DOHH2 (cell line): ENCODE data around the gene DNAJC27.

ENCODE experiments used
- H3F3A ChIP-seq: fragments of 200-600 bp; sonication (generic), shearing (Covaris generic); 2 replicates; pipeline ENCODE4 v1.6.0; 2016; ENCODE audit warnings: antibody characterized with exemption, mild to moderate bottlenecking; ENCODE audit not compliant: control insufficient read depth, insufficient read depth
- H3K27ac ChIP-seq: fragments of 200-600 bp; sonication (generic); 2 replicates; pipeline ENCODE4 v1.5.1; 2014; ENCODE audit warnings: low read depth, mild to moderate bottlenecking, low read length, moderate library complexity
- H3K27me3 ChIP-seq: fragments of 200-600 bp; sonication (generic); 2 replicates; pipeline ENCODE4 v1.6.1; 2014; ENCODE audit warnings: mild to moderate bottlenecking, low read length, mixed read lengths; ENCODE audit not compliant: control insufficient read depth
- H3K36me3 ChIP-seq: fragments of 200-600 bp; sonication (generic); 2 replicates; pipeline ENCODE4 v1.6.1; 2014; ENCODE audit warnings: mild to moderate bottlenecking, low read length, moderate library complexity, mixed read lengths; ENCODE audit not compliant: control insufficient read depth
- H3K4me1 ChIP-seq: fragments of 200-600 bp; sonication (generic); 2 replicates; pipeline ENCODE4 v1.6.1; 2014; ENCODE audit warnings: mild to moderate bottlenecking, low read length, mixed read lengths; ENCODE audit not compliant: control insufficient read depth
- H3K4me2 ChIP-seq: fragments of 200-600 bp; sonication (generic); 2 replicates; pipeline ENCODE4 v1.6.0; 2014; ENCODE audit warnings: mild to moderate bottlenecking, low read length, moderate library complexity
- H3K4me3 ChIP-seq: fragments of 200-600 bp; sonication (generic); 2 replicates; pipeline ENCODE4 v1.5.1; 2014; ENCODE audit warnings: mild to moderate bottlenecking, low read length, mixed read lengths
- H3K79me2 ChIP-seq: fragments of 200-600 bp; sonication (generic); 2 replicates; pipeline ENCODE4 v1.6.1; 2014; ENCODE audit warnings: mild to moderate bottlenecking, low read length, mixed read lengths; ENCODE audit not compliant: control insufficient read depth
- H3K9me2 ChIP-seq: fragments of 200-600 bp; sonication (generic); replicated peaks from 2 replicates; pipeline ENCODE4 v1.6.1; 2014; ENCODE audit warnings: mild to moderate bottlenecking, low read length, mixed read lengths; ENCODE audit not compliant: control insufficient read depth
- H3K9me3 ChIP-seq: fragments of 200-600 bp; sonication (generic); 2 replicates; pipeline ENCODE4 v1.6.1; 2014; ENCODE audit warnings: antibody characterized with exemption, low read length, mixed read lengths; ENCODE audit not compliant: control insufficient read depth, insufficient read depth
- H4K20me1 ChIP-seq: fragments of 200-600 bp; sonication (generic); 2 replicates; pipeline ENCODE4 v1.6.0; 2014; ENCODE audit warnings: low read depth, mild to moderate bottlenecking, antibody characterized with exemption, low read length, moderate library complexity; ENCODE audit not compliant: control insufficient read depth, insufficient read depth
- CTCF ChIP-seq: fragments of 200-600 bp; sonication (generic); IDR thresholded peaks from one replicate; pipeline ENCODE4 v1.5.1; 2014; ENCODE audit warnings: antibody characterized with exemption, mild to moderate bottlenecking, low read depth, low read length; ENCODE audit not compliant: poor library complexity, severe bottlenecking
- EZH2phosphoT487 ChIP-seq: fragments of 200-600 bp; sonication (generic); IDR thresholded peaks from 2 replicates; pipeline ENCODE4 v1.6.1; 2017; ENCODE audit warnings: borderline replicate concordance, mild to moderate bottlenecking, antibody characterized with exemption, low read length, moderate library complexity, mixed read lengths

The DNAJC27 gene

GRCh38 chr2:24947561-24948157, 24.1 kb downstream of the DNAJC27 start:
- no peak for TF ChIP-seq EZH2phosphoT487
- TF ChIP-seq CTCF: no peak
- no peak overlapping the region for H3K4me2 ChIP-seq
- H3K4me1 ChIP-seq: no peaks in the 10 kb centered on the region
- no peaks in the 10 kb centered on the region for H3K9me2 ChIP-seq
- no peaks in the 10 kb centered on the region for H3K27me3 ChIP-seq
- no peaks in the 10 kb centered on the region for H4K20me1 ChIP-seq
- H3K36me3 ChIP-seq: peaks cover 63% of the 10 kb centered on the region
- no peaks in the 10 kb centered on the region for H3K79me2 ChIP-seq
- H3K27ac ChIP-seq: no peak overlapping the region
- H3K4me3 ChIP-seq: no peak overlapping the region
- no peaks in the 10 kb centered on the region for H3K9me3 ChIP-seq
- H3F3A ChIP-seq: peaks cover 2% of the 10 kb centered on the region; the same call in 1 of the 2 replicates

DNA sequence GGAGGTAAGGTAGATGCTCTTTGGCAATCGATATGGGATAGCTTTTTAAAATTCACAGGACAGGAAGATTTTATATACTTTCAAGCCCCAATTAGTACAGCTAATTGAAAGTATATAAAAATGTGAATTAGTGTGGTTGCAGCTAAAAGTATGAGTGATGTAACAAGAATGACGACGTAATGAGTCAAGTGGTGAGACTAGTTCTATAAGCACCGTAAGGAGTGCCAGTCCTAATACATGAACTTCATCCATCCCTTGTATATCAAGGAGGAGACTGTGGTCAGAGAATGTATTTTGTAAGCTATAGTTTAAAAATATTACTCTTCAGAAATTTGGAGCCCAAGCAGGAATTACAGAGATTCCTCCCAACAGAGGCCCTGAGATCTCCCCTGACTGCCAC, 25.8 kb downstream of the DNAJC27 start:
- no peak overlapping the region for H3K4me2 ChIP-seq
- H3K9me2 ChIP-seq: no peaks in the 10 kb centered on the region
- no peak overlapping the region for H3K27ac ChIP-seq
- H3K4me1 ChIP-seq: no peaks in the 10 kb centered on the region
- no peaks in the 10 kb centered on the region for H3K9me3 ChIP-seq
- no peak for TF ChIP-seq EZH2phosphoT487
- TF ChIP-seq CTCF: no peak
- H3K27me3 ChIP-seq: no peaks in the 10 kb centered on the region
- no peak overlapping the region for H3K4me3 ChIP-seq
- peaks cover 50% of the 10 kb centered on the region for H3K36me3 ChIP-seq
- no peaks in the 10 kb centered on the region for H4K20me1 ChIP-seq
- no peaks in the 10 kb centered on the region for H3K79me2 ChIP-seq
- peaks cover 2% of the 10 kb centered on the region; the same call in 1 of the 2 replicates for H3F3A ChIP-seq

DNA sequence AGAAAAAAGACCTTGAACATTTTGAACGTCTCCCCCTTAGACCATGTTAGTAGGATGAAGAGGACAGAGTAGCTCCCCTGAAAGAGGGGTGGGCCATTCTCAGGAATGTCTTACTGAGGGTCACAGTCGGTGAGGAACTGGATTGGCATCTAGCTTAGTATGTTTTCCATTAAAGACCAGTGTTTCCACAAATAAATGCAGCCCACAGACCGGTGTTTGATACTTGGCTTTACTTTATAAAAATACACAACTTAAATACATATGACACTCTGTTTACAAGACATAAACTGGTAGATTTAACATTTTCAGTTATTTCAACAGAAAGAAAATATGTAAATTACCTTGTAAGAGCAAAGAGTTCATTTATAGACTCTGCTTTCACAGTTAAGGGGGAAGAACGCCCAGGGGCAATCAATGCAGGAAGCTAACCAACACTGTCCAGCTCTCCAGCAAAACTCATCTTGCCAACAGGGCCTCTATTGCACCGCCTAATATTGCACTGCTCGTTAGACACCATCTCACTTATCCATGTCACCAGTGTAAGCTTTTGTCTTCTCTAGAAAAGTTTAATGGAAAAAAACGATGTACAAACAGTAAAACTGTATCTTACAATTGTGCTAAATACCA, 28.2 kb downstream of the DNAJC27 start:
- Histone ChIP-seq H3K9me2 (no peaks in the 10 kb centered on the region), H3K4me2 (no peak overlapping the region), H3K36me3 (peaks cover 35% of the 10 kb centered on the region), H3K4me3 (no peak overlapping the region), H4K20me1 (no peaks in the 10 kb centered on the region), H3K27ac (no peak overlapping the region), H3K4me1 (no peaks in the 10 kb centered on the region), H3K9me3 (no peaks in the 10 kb centered on the region), H3K27me3 (no peaks in the 10 kb centered on the region), H3K79me2 (no peaks in the 10 kb centered on the region), H3F3A (peaks cover 2% of the 10 kb centered on the region; the same call in 1 of the 2 replicates)
- TF ChIP-seq EZH2phosphoT487 (no peak), CTCF (no peak)
